Measurements from ENCODE around the gene UBA1. TPM values are rescaled to one million over a fixed set of nuclear protein-coding genes. Genes with fewer than 3 reads are reported as not detected.

UBA1 gene
- total and polyA plus RNA-seq, 12 donors = 90.9 to 157 (median 124) TPM

GRCh38 chrX:47174376-47174775 lies 19.3 kb upstream of the UBA1 start:
- peaks cover 0 to 66% (median 0%) of the 10 kb centered on the region in 7 donors for H3K27me3 ChIP-seq
- no peak overlapping the region for H3K4me3 ChIP-seq
- ATAC-seq (no peak), DNase-seq (no peak)
- no peak overlapping the region for H3K27ac ChIP-seq
- intact Hi-C loops (cut with DNase I) = no loop called here
- no peaks in the 10 kb centered on the region for H3K9me3 ChIP-seq
- no peak for TF ChIP-seq CTCF (IDR thresholded peaks at IDR 0.05)
- peaks cover 0 to 90% (median 18%) of the 10 kb centered on the region in 9 donors for H3K36me3 ChIP-seq
- H3K4me1 ChIP-seq = peaks cover 0 to 14% (median 0%) of the 10 kb centered on the region in 9 donors
- WGBS, 2 donors = 88 to 92% methylated on average over 12 of the region's 12 CpGs

- peaks cover 0 to 90% (median 18%) of the 10 kb centered on the region in 9 donors for H3K36me3 ChIP-seq
- no peak for TF ChIP-seq CTCF (IDR thresholded peaks at IDR 0.05)
- intact Hi-C loops (cut with DNase I) = no loop called here
Measured at GRCh38 chrX:47174846-47175587, 18.6 kb upstream of the UBA1 start.

GRCh38 chrX:47175588-47175980 lies 18.0 kb upstream of the UBA1 start:
- ATAC-seq (no peak), DNase-seq (no peak)
- intact Hi-C loops (cut with DNase I) = no loop called here
- no peak for TF ChIP-seq CTCF (IDR thresholded peaks at IDR 0.05)
- 90 to 94% methylated on average over 12 of the region's 12 CpGs for WGBS, 2 donors
- peaks cover 0 to 91% (median 18%) of the 10 kb centered on the region in 9 donors for H3K36me3 ChIP-seq
- H3K9me3 ChIP-seq = no peaks in the 10 kb centered on the region
- no peak overlapping the region for H3K27ac ChIP-seq
- H3K27me3 ChIP-seq = peaks cover 0 to 74% (median 0%) of the 10 kb centered on the region in 7 donors
- peaks cover 0 to 4% (median 0%) of the 10 kb centered on the region in 9 donors for H3K4me1 ChIP-seq
- H3K4me3 ChIP-seq = no peak overlapping the region

More at GRCh38 chrX:47174846-47175587, 18.6 kb upstream of the UBA1 start:
- WGBS, 2 donors = 87 to 88% methylated on average over 23 of the region's 23 CpGs
- Histone ChIP-seq H3K4me1 (peaks cover 0 to 8% (median 0%) of the 10 kb centered on the region in 9 donors), H3K27ac (no peak overlapping the region), H3K9me3 (no peaks in the 10 kb centered on the region), H3K4me3 (no peak overlapping the region), H3K27me3 (peaks cover 0 to 72% (median 0%) of the 10 kb centered on the region in 7 donors)
- DNase-seq (no peak), ATAC-seq (no peak)

- intact Hi-C loops (cut with DNase I) = no loop called here
- H3K36me3 ChIP-seq = peaks cover 0 to 94% (median 16%) of the 10 kb centered on the region in 9 donors
Measured at GRCh38 chrX:47176101-47176740, 17.4 kb upstream of the UBA1 start.

More at GRCh38 chrX:47176101-47176740, 17.4 kb upstream of the UBA1 start:
- TF ChIP-seq CTCF (IDR thresholded peaks at IDR 0.05) = no peak
- Histone ChIP-seq H3K27me3 (peaks cover 0 to 79% (median 0%) of the 10 kb centered on the region in 7 donors), H3K27ac (no peak overlapping the region), H3K9me3 (no peaks in the 10 kb centered on the region), H3K4me3 (no peak overlapping the region), H3K4me1 (no peaks in the 10 kb centered on the region)
- ATAC-seq (no peak), DNase-seq (no peak)
- WGBS, 2 donors = 89 to 93% methylated on average over 20 to 23 of the region's 23 CpGs

Measured in heart right ventricle (tissue), 16 donors.